Measurements from ENCODE around the gene IFFO2.

GRCh38 chr1:18907917-18908845, 48.3 kb downstream of the IFFO2 start:
- no peak for TF ChIP-seq CTCF (IDR thresholded peaks at IDR 0.05; ENCODE audit: low read length)
- no peak for TF ChIP-seq EZH2 (IDR thresholded peaks at IDR 0.05; ENCODE audit: borderline replicate concordance, low read length)

Data from OCI-LY1 (cell line).